ENCODE results near the gene NRIP3. TPM values are rescaled to one million over a fixed set of nuclear protein-coding genes. Genes with fewer than 3 reads are reported as not detected.

NRIP3 gene
- polyA plus RNA-seq, 1 experiment: 4.7 TPM

DNA sequence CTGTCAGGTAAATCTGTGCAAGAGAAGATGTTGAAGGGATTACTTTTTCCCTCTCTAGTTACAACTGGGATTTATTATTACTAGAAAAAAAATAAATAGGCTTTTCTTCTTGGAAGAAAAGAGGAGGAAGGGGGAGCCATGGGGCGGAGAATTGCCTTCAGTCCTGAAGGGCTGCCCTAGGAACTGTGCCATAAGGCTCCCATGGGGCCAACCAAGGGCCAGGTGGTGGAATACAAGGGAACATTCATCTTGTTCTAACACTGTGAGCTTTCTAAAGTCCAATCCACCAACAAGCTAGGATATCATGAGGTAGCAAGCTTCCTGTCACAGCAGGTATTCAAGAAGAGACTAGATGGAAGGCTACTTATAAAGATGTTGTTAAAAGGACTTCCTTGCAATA, 24.8 kb upstream of the NRIP3 start:
- H3K36me3 ChIP-seq (ENCODE audit: control insufficient read depth, insufficient read depth, low read length): no peaks in the 10 kb centered on the region
- no peak for TF ChIP-seq CTCF (IDR thresholded peaks at IDR 0.05; ENCODE audit: insufficient read depth, low read depth, low read length)
- DNase-seq (ENCODE audit: low read depth): no peak
- ChIA-PET CTCF (interaction anchor here (0.6 to 6.5 kb wide), 3 partner anchors 13 to 109 kb away, joined by 3 to 58 read pairs (median 5); no protein-coding TSS in a partner anchor), POLR2A (no interaction called here)
- H3K4me3 ChIP-seq (ENCODE audit: low read depth, low read length): no peak overlapping the region
- H3K27me3 ChIP-seq (ENCODE audit: control insufficient read depth, insufficient read depth, low read length): no peaks in the 10 kb centered on the region

- Histone ChIP-seq H3K27me3 (ENCODE audit: control insufficient read depth, insufficient read depth, low read length) (no peaks in the 10 kb centered on the region; the same call in 1 of the 2 replicates), H3K4me3 (ENCODE audit: low read depth, low read length) (no peak overlapping the region), H3K36me3 (ENCODE audit: control insufficient read depth, insufficient read depth, low read length) (no peaks in the 10 kb centered on the region)
- ChIA-PET CTCF (interaction anchor here (0.6 to 6.5 kb wide), 2 partner anchors 10 to 13 kb away, joined by 3 to 58 read pairs; no protein-coding TSS in a partner anchor), POLR2A (no interaction called here)
- no peak for DNase-seq (ENCODE audit: low read depth)
- no peak for TF ChIP-seq CTCF (IDR thresholded peaks at IDR 0.05; ENCODE audit: insufficient read depth, low read depth, low read length)
Measured at GRCh38 chr11:9025101-9025850, 21.5 kb upstream of the NRIP3 start.

- ChIA-PET POLR2A (no interaction called here), CTCF (interaction anchor here (1.3 to 6.5 kb wide), 2 partner anchors 8 to 115 kb away, joined by 5 to 58 read pairs; no protein-coding TSS in a partner anchor)
- no peak for TF ChIP-seq CTCF (IDR thresholded peaks at IDR 0.05; ENCODE audit: insufficient read depth, low read depth, low read length)
- Histone ChIP-seq H3K27me3 (ENCODE audit: control insufficient read depth, insufficient read depth, low read length) (no peaks in the 10 kb centered on the region; the same call in 1 of the 2 replicates), H3K36me3 (ENCODE audit: control insufficient read depth, insufficient read depth, low read length) (no peaks in the 10 kb centered on the region), H3K4me3 (ENCODE audit: low read depth, low read length) (no peak overlapping the region)
- DNase-seq (ENCODE audit: low read depth): no peak
Measured at GRCh38 chr11:9022961-9023680, 19.3 kb upstream of the NRIP3 start.

GRCh38 chr11:9020916-9021315, 17.1 kb upstream of the NRIP3 start:
- Histone ChIP-seq H3K36me3 (ENCODE audit: control insufficient read depth, insufficient read depth, low read length) (no peaks in the 10 kb centered on the region), H3K4me3 (ENCODE audit: low read depth, low read length) (no peak overlapping the region), H3K27me3 (ENCODE audit: control insufficient read depth, insufficient read depth, low read length) (no peaks in the 10 kb centered on the region; the same call in 1 of the 2 replicates)
- DNase-seq (ENCODE audit: low read depth): no peak
- no peak for TF ChIP-seq CTCF (IDR thresholded peaks at IDR 0.05; ENCODE audit: insufficient read depth, low read depth, low read length)
- POLR2A ChIA-PET: no interaction called here
- CTCF ChIA-PET: no interaction called here

GRCh38 chr11:9019861-9020260, 16.1 kb upstream of the NRIP3 start:
- POLR2A ChIA-PET: no interaction called here
- Histone ChIP-seq H3K4me3 (ENCODE audit: low read depth, low read length) (no peak overlapping the region), H3K27me3 (ENCODE audit: control insufficient read depth, insufficient read depth, low read length) (no peaks in the 10 kb centered on the region; the same call in 1 of the 2 replicates), H3K36me3 (ENCODE audit: control insufficient read depth, insufficient read depth, low read length) (no peaks in the 10 kb centered on the region)
- TF ChIP-seq CTCF (IDR thresholded peaks at IDR 0.05; ENCODE audit: insufficient read depth, low read depth, low read length): no peak
- DNase-seq (ENCODE audit: low read depth): no peak
- CTCF ChIA-PET: interaction anchor here (1.2 to 1.4 kb wide), 2 partner anchors 10 to 126 kb away, joined by 3 read pairs; no protein-coding TSS in a partner anchor

All from BJ (cell line).